Endothelial cell of umbilical vein (primary cell): ENCODE results near the gene UTS2R. TPM values are rescaled to one million over a fixed set of nuclear protein-coding genes. Genes with fewer than 3 reads are reported as not detected.
"Not testable (repeated sequence)": the region's sequence is repeated elsewhere in the genome, so short reads cannot be mapped to it uniquely, and the experiment has no call there.

Source experiments
- BruUV-seq: library from RNA; stranded (reverse); fragments of 400-500 nt; replicated peaks from 2 replicates; lab custom pipeline; 2021; lab: Mats Ljungman, UMichigan
- CTCF ChIA-PET: fragments of 300-600, 350-600 bp; sonication (Branson Sonifier 250); formaldehyde crosslinking; loops from one replicate; lab custom pipeline; 2021; ENCODE audit warnings: antibody characterized with exemption, inconsistent platforms; lab: Charles Lee
- POLR2A ChIA-PET: fragments of 300-600, 350-600 bp; sonication (Branson Sonifier 250); formaldehyde crosslinking; loops from one replicate; lab custom pipeline; 2021; ENCODE audit warnings: antibody characterized with exemption, inconsistent platforms; lab: Charles Lee
- DNase-seq: peaks from one replicate; pipeline ENCODE4 v3.0.0-alpha.2; 2011; ENCODE audit warnings: low read depth, low spot score
- FAIRE-seq: peaks from 2 replicates; lab custom pipeline; 2011; peaks lifted over from hg19 to GRCh38; lab: Jason Lieb, UNC
- H2AFZ ChIP-seq: 2 replicates; pipeline ENCODE4 v1.6.0; 2012; ENCODE audit warnings: low read depth, low read length, control low read depth, inconsistent platforms
- H3K27ac ChIP-seq: 2 replicates; pipeline ENCODE4 v1.5.1; 2011; ENCODE audit warnings: low read depth, mild to moderate bottlenecking, control low read depth, low read length, moderate library complexity; ENCODE audit not compliant: insufficient read depth
- H3K27me3 ChIP-seq, 2 experiments: 2 replicates each; pipeline versions ENCODE4 v1.6.0 to v1.6.1; 2011; ENCODE audit warnings: low read length in 2 of 2, mixed read lengths in 1 of 2; ENCODE audit not compliant: control insufficient read depth in 2 of 2, insufficient read depth in 2 of 2
- H3K36me3 ChIP-seq, 2 experiments: 2 replicates in 1 of 2; 3 replicates in 1 of 2; pipeline ENCODE4 v1.5.1; 2011; ENCODE audit warnings: low read length in 2 of 2, mild to moderate bottlenecking in 1 of 2, moderate library complexity in 1 of 2; ENCODE audit not compliant: control insufficient read depth in 2 of 2, insufficient read depth in 2 of 2; ENCODE audit errors: extremely low read depth in 1 of 2
- H3K4me1 ChIP-seq: 3 replicates; pipeline ENCODE4 v1.5.1; 2011; ENCODE audit warnings: mild to moderate bottlenecking, low read length; ENCODE audit not compliant: control insufficient read depth, insufficient read depth; ENCODE audit errors: extremely low read depth
- H3K4me2 ChIP-seq: 2 replicates; pipeline ENCODE4 v1.6.1; 2011; ENCODE audit warnings: low read length, control low read depth, mixed read lengths; ENCODE audit not compliant: insufficient read depth
- H3K4me3 ChIP-seq, 3 experiments: fragments of 200-600 bp in 1 of 3; sonication (generic), shearing (Covaris generic) in 1 of 3; replicated peaks in 1 of 3; 2 replicates each; pipeline ENCODE4 v1.5.1; 2011 to 2016; ENCODE audit warnings: control low read depth in 3 of 3, low read length in 3 of 3, mild to moderate bottlenecking in 2 of 3, inconsistent platforms in 1 of 3, low read depth in 1 of 3, moderate library complexity in 1 of 3; ENCODE audit not compliant: insufficient read depth in 1 of 3
- H3K79me2 ChIP-seq: 2 replicates; pipeline ENCODE4 v1.6.0; 2012; ENCODE audit warnings: low read length, inconsistent platforms; ENCODE audit not compliant: control insufficient read depth, insufficient read depth
- H3K9ac ChIP-seq: replicated peaks from 2 replicates; pipeline ENCODE3; 2011; ENCODE audit warnings: low read length, control low read depth; ENCODE audit not compliant: insufficient read depth; ENCODE audit errors: extremely low read depth
- H3K9me1 ChIP-seq: replicated peaks from 3 replicates; pipeline ENCODE4 v1.6.0; 2011; ENCODE audit warnings: mild to moderate bottlenecking, low read length; ENCODE audit not compliant: control insufficient read depth, insufficient read depth; ENCODE audit errors: extremely low read depth
- H3K9me3 ChIP-seq: replicated peaks from 2 replicates; pipeline ENCODE4 v1.5.1; 2012; ENCODE audit warnings: low read length, inconsistent platforms; ENCODE audit not compliant: control insufficient read depth, insufficient read depth
- H4K20me1 ChIP-seq: replicated peaks from 2 replicates; pipeline ENCODE3; 2011; ENCODE audit warnings: mild to moderate bottlenecking, low read length; ENCODE audit not compliant: control insufficient read depth, insufficient read depth; ENCODE audit errors: extremely low read depth
- CTCF ChIP-seq, 2 donors: IDR thresholded peaks; 1 replicate in 1 of 2; 2 replicates in 1 of 2; pipeline ENCODE4 v1.5.1; 2011; ENCODE audit warnings: low read length in 2 of 2, mild to moderate bottlenecking in 2 of 2, moderate library complexity in 2 of 2, control low read depth in 1 of 2, inconsistent platforms in 1 of 2, low read depth in 1 of 2; ENCODE audit not compliant: insufficient read depth in 1 of 2; ENCODE audit errors: extremely low read depth in 1 of 2
- GATA2 ChIP-seq: IDR thresholded peaks from 2 replicates; pipeline ENCODE4 v1.7.0; 2011; ENCODE audit warnings: low read depth, mild to moderate bottlenecking, moderate library complexity, mixed read lengths, low read length; ENCODE audit not compliant: insufficient read length, insufficient read depth
- MYC ChIP-seq: IDR thresholded peaks from one replicate; pipeline ENCODE4 v1.6.1; 2011; ENCODE audit warnings: mild to moderate bottlenecking, low read depth, low read length
- dilution Hi-C: fragments of 300-500 bp; cut with MboI; formaldehyde crosslinking; loops from one replicate; pipeline ENCODE4 v1.15.0; 2019; ENCODE audit warnings: low sequenced_read_pairs; ENCODE audit not compliant: extremely low pct_ligation_motif_present
- intact Hi-C: fragments of 100-400 bp; cut with micrococcal nuclease; formaldehyde crosslinking; loops from one replicate; pipeline ENCODE4 v1.10.0; 2022
- polyA plus RNA-seq, 4 experiments: library from polyadenylated mRNA; depleted of rRNA in 3 of 4; stranded (reverse) in 3 of 4; unstranded in 1 of 4; fragments of >200 nt; gene quantifications; 2 replicates each; pipeline versions ENCODE4 v1.2.1 to v1.2.3, GENCODE V29; 2011 to 2012; ENCODE audit warnings: missing spikeins in 1 of 4
- total RNA-seq: library from RNA; stranded (reverse); gene quantifications from 2 replicates; pipeline ENCODE4 v1.2.3, GENCODE V29; 2021

Gene UTS2R
- total and polyA plus RNA-seq, 2 donors (not counting 3 experiments of a cell fraction or from before 2014, with no cell fraction given): not detected

- Histone ChIP-seq H3K9me1 (no peaks in the 10 kb centered on the region), H3K9me3 (no peaks in the 10 kb centered on the region), H3K9ac (no peak overlapping the region), H3K79me2 (no peaks in the 10 kb centered on the region), H3K4me1 (no peaks in the 10 kb centered on the region), H3K4me2 (no peak overlapping the region), H4K20me1 (no peaks in the 10 kb centered on the region), H3K36me3 (no peaks in the 10 kb centered on the region), H3K27ac (no peak overlapping the region), H3K4me3 (no peak overlapping the region), H3K27me3 (peaks cover 19 to 21% of the 10 kb centered on the region in 2 experiments), H2AFZ (no peak overlapping the region)
- dilution Hi-C loops: no loop called here
- FAIRE-seq: no peak
- no peak for TF ChIP-seq CTCF (IDR thresholded peaks at IDR 0.05; ENCODE audit: extremely low read depth in 1 of 2, insufficient read depth in 1 of 2, low read depth in 1 of 2, low read length in 2 of 2)
- no peak for TF ChIP-seq MYC
- TF ChIP-seq GATA2: no peak
- no TSS peak for BruUV-seq
- CTCF ChIA-PET: no interaction called here
- POLR2A ChIA-PET: no interaction called here
- intact Hi-C loops: no loop called here
- no peak for DNase-seq
Measured at GRCh38 chr17:82376042-82376730, 4.6 kb downstream of the UTS2R start.

GRCh38 chr17:82377294-82377693 lies 5.7 kb downstream of the UTS2R start:
- H2AFZ ChIP-seq, BruUV-seq, H3K9ac ChIP-seq, dilution Hi-C loops, H3K4me3 ChIP-seq, FAIRE-seq, H3K36me3 ChIP-seq, POLR2A ChIA-PET, H3K79me2 ChIP-seq, H4K20me1 ChIP-seq, H3K9me3 ChIP-seq, H3K27ac ChIP-seq, H3K9me1 ChIP-seq, H3K4me2 ChIP-seq, H3K4me1 ChIP-seq, intact Hi-C loops, DNase-seq: not testable (repeated sequence)
- CTCF ChIA-PET: interaction anchor here (1.0 kb wide), 1 partner anchor 15 kb away, joined by 3 read pairs; no protein-coding TSS in a partner anchor
- peaks cover 10 to 13% of the 10 kb centered on the region in 2 experiments for H3K27me3 ChIP-seq
